ENCODE measurements around the gene FGFR2. TPM values are rescaled to one million over a fixed set of nuclear protein-coding genes. Genes with fewer than 3 reads are reported as not detected.
A peak's percentile ranks its signal among the peaks of the same experiment; 100 is the strongest.

The FGFR2 gene
- total RNA-seq (2022), result 266 and 286 TPM in 2 replicates
- percentile 98 among the genes with signal in this experiment for Bru-seq, nascent RNA
- percentile 94 among the genes with signal in this experiment for BruChase-seq, experiment 1, labeled RNA remaining after a 2-hour chase
- BruChase-seq, experiment 2, labeled RNA remaining after a 6-hour chase, result percentile 93 among the genes with signal in this experiment
- long read RNA-seq, full-length matches to known transcripts, result 131 of 345 reads
- long read RNA-seq, partial matches to known transcripts, result 65 of 345 reads
- long read RNA-seq, other reads (novel, unspliced or antisense), result 149 of 345 reads

- peaks cover 43% of the 10 kb centered on the region for H3K36me3 Mint-ChIP-seq (ENCODE audit: insufficient read depth, unreplicated experiment)
- POLR2A ChIA-PET, result interaction anchor here (0.6 kb wide), 1 partner anchor 27 kb away, joined by 8 read pairs; no protein-coding TSS in a partner anchor
These were observed at the start of gene FGFR2 for GRCh38 chr10:121598263-121599249. FGFR2 (minus strand) TSS chr10:121598444; CDS start chr10:121593817, 4,627 bp downstream.

GRCh38 chr10:121647401-121647800 lies 49.2 kb upstream of the FGFR2 start:
- no peaks in the 10 kb centered on the region for H3K27me3 ChIP-seq (replicated peaks; ENCODE audit: control insufficient read depth, insufficient read depth, low read length)
- H3K4me1 ChIP-seq, result peaks cover 7% of the 10 kb centered on the region; the same call in 1 of the 2 replicates
- no peaks in the 10 kb centered on the region for H3K36me3 ChIP-seq (ENCODE audit: control insufficient read depth, insufficient read depth, low read length)
- no peak overlapping the region for H3K27ac Mint-ChIP-seq (ENCODE audit: unreplicated experiment)
- no peaks in the 10 kb centered on the region for H3K9me3 ChIP-seq
- H3K4me1 Mint-ChIP-seq (ENCODE audit: low read depth, unreplicated experiment), result peaks cover 12% of the 10 kb centered on the region
- no peaks in the 10 kb centered on the region for H3K9me3 Mint-ChIP-seq (ENCODE audit: unreplicated experiment)
- no peak for TF ChIP-seq CTCF (IDR thresholded peaks at IDR 0.05; ENCODE audit: insufficient read depth in 1 of 2, low read depth in 1 of 2, low read length in 1 of 2, severe bottlenecking in 1 of 2, unreplicated experiment in 1 of 2)
- BruUV-seq (replicated peaks), result no TSS peak
- H3K27me3 Mint-ChIP-seq (ENCODE audit: insufficient read depth, unreplicated experiment), result no peaks in the 10 kb centered on the region
- no peak overlapping the region for H3K4me3 ChIP-seq (ENCODE audit: low read depth, low read length)
- intact Hi-C loops (cut with micrococcal nuclease; ENCODE audit: unreplicated experiment), result no loop called here
- no peak for DNase-seq
- H3K36me3 Mint-ChIP-seq (ENCODE audit: insufficient read depth, unreplicated experiment), result no peaks in the 10 kb centered on the region
- ChIA-PET POLR2A (no interaction called here), CTCF (no interaction called here)
- no peak overlapping the region for H3K4me3 Mint-ChIP-seq (ENCODE audit: unreplicated experiment)

More at GRCh38 chr10:121598263-121599249, at the start of gene FGFR2:
- no peaks in the 10 kb centered on the region for H3K27me3 Mint-ChIP-seq (ENCODE audit: insufficient read depth, unreplicated experiment)
- intact Hi-C loops (cut with micrococcal nuclease; ENCODE audit: unreplicated experiment), result loop anchor here (1.0 to 10.0 kb wide), 7 partner anchors 12 to 414 kb away; no protein-coding TSS in a partner anchor
- peak; percentile 88 to 95 for DNase-seq
- no peak for TF ChIP-seq CTCF (IDR thresholded peaks at IDR 0.05; ENCODE audit: insufficient read depth in 1 of 2, low read depth in 1 of 2, low read length in 1 of 2, severe bottlenecking in 1 of 2, unreplicated experiment in 1 of 2)
- Histone ChIP-seq H3K9me3 (no peaks in the 10 kb centered on the region), H3K4me3 (ENCODE audit: low read depth, low read length) (peak within 1 kb of the TSS; percentile 98), H3K27me3 (replicated peaks; ENCODE audit: control insufficient read depth, insufficient read depth, low read length) (no peaks in the 10 kb centered on the region), H3K36me3 (ENCODE audit: control insufficient read depth, insufficient read depth, low read length) (no peaks in the 10 kb centered on the region; the same call in 1 of the 2 replicates), H3K4me1 (peaks cover 37% of the 10 kb centered on the region)
- H3K27ac Mint-ChIP-seq (ENCODE audit: unreplicated experiment), result peak within 1 kb of the TSS; percentile 91
- H3K4me3 Mint-ChIP-seq (ENCODE audit: unreplicated experiment), result peak within 1 kb of the TSS; percentile 95
- CTCF ChIA-PET, result interaction anchor here (0.7 kb wide), 2 partner anchors 97 to 161 kb away, joined by 3 to 4 read pairs; no protein-coding TSS in a partner anchor
- H3K9me3 Mint-ChIP-seq (ENCODE audit: unreplicated experiment), result no peaks in the 10 kb centered on the region
- H3K4me1 Mint-ChIP-seq (ENCODE audit: low read depth, unreplicated experiment), result peaks cover 16% of the 10 kb centered on the region
- BruUV-seq (replicated peaks), result TSS peak; percentile 78

GRCh38 chr10:121645696-121646095 lies 47.5 kb upstream of the FGFR2 start:
- no peak for DNase-seq
- Mint-ChIP-seq H3K27me3 (ENCODE audit: insufficient read depth, unreplicated experiment) (no peaks in the 10 kb centered on the region), H3K9me3 (ENCODE audit: unreplicated experiment) (peaks cover 12% of the 10 kb centered on the region), H3K4me1 (ENCODE audit: low read depth, unreplicated experiment) (peaks cover 6% of the 10 kb centered on the region), H3K27ac (ENCODE audit: unreplicated experiment) (no peak overlapping the region), H3K36me3 (ENCODE audit: insufficient read depth, unreplicated experiment) (no peaks in the 10 kb centered on the region), H3K4me3 (ENCODE audit: unreplicated experiment) (no peak overlapping the region)
- Histone ChIP-seq H3K27me3 (replicated peaks; ENCODE audit: control insufficient read depth, insufficient read depth, low read length) (no peaks in the 10 kb centered on the region), H3K36me3 (ENCODE audit: control insufficient read depth, insufficient read depth, low read length) (no peaks in the 10 kb centered on the region), H3K4me3 (ENCODE audit: low read depth, low read length) (no peak overlapping the region), H3K9me3 (peaks cover 2% of the 10 kb centered on the region; the same call in 1 of the 2 replicates), H3K4me1 (no peaks in the 10 kb centered on the region)
- TF ChIP-seq CTCF (IDR thresholded peaks at IDR 0.05; ENCODE audit: insufficient read depth in 1 of 2, low read depth in 1 of 2, low read length in 1 of 2, severe bottlenecking in 1 of 2, unreplicated experiment in 1 of 2), result no peak
- intact Hi-C loops (cut with micrococcal nuclease; ENCODE audit: unreplicated experiment), result no loop called here
- ChIA-PET CTCF (no interaction called here), POLR2A (no interaction called here)
- no TSS peak for BruUV-seq (replicated peaks)
